HG03571 (cell line): Measurements from ENCODE around the gene ENPEP.
"Not testable (repeated sequence)": the region's sequence is repeated elsewhere in the genome, so short reads cannot be mapped to it uniquely, and the experiment has no call there.

Experiments
- ATAC-seq: cut with Tn5 transposase; IDR thresholded peaks from one replicate; pipeline ENCODE4 v1.9.1; 2021; ENCODE audit not compliant: unreplicated experiment

Gene ENPEP, protein sequence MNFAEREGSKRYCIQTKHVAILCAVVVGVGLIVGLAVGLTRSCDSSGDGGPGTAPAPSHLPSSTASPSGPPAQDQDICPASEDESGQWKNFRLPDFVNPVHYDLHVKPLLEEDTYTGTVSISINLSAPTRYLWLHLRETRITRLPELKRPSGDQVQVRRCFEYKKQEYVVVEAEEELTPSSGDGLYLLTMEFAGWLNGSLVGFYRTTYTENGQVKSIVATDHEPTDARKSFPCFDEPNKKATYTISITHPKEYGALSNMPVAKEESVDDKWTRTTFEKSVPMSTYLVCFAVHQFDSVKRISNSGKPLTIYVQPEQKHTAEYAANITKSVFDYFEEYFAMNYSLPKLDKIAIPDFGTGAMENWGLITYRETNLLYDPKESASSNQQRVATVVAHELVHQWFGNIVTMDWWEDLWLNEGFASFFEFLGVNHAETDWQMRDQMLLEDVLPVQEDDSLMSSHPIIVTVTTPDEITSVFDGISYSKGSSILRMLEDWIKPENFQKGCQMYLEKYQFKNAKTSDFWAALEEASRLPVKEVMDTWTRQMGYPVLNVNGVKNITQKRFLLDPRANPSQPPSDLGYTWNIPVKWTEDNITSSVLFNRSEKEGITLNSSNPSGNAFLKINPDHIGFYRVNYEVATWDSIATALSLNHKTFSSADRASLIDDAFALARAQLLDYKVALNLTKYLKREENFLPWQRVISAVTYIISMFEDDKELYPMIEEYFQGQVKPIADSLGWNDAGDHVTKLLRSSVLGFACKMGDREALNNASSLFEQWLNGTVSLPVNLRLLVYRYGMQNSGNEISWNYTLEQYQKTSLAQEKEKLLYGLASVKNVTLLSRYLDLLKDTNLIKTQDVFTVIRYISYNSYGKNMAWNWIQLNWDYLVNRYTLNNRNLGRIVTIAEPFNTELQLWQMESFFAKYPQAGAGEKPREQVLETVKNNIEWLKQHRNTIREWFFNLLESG

DNA sequence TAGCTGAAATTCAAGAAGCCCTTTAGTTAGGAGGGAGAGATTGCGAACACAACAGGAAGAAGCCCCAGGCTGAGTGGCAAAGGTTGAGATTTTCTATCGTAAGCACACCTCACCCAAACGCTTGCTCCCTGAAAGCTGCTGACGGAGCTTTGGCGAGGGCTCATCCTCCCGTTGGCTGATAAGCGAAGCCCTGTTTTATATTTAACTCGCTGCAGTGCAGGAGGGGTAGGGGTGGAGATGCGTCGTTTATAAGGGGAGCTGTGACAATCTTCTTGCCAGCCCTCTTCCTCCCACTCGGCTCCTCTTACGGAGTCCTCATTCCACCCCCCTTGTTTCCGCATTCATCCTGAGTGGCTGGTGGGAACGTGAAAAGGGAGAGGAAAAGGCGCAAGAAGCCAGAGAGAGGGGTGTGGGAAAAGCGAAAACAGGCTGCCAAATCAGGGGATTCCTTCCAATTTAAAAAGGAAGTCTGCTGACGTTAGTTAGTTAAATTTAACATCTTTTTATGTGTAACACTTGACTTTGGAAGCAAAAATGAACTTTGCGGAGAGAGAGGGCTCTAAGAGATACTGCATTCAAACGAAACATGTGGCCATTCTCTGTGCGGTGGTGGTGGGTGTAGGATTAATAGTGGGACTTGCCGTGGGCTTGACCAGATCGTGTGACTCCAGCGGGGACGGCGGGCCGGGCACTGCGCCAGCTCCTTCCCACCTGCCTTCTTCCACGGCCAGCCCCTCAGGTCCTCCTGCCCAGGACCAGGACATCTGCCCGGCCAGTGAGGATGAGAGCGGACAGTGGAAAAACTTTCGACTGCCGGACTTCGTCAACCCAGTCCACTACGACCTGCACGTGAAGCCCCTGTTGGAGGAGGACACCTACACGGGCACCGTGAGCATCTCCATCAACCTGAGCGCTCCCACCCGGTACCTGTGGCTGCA, at the start of gene ENPEP:
TSS of gene ENPEP (plus strand) at position 275 of the 938 bp plus-strand sequence. CDS start at position 535, 260 bp downstream.
- no peak for ATAC-seq

DNA sequence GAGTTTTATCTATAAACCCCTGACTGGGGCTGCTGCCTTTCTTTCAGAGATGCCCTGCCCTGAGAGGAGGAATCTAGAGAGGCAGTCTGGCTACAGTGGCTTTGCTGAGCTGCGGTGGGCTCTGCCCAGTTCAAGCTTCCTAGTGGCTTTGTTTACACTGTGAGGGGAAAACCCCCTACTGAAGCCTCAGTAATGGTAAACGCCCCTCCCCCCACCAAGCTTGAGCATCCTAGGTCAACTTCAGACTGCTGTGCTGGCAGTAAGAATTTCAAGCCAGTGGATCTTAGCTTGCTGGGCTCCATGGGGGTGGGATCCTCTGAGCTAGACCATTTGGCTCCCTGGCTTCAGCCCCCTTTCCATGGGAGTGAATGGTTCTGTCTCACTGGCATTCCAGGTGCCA, 44.1 kb upstream of the ENPEP start:
- ATAC-seq, result not testable (repeated sequence)

DNA sequence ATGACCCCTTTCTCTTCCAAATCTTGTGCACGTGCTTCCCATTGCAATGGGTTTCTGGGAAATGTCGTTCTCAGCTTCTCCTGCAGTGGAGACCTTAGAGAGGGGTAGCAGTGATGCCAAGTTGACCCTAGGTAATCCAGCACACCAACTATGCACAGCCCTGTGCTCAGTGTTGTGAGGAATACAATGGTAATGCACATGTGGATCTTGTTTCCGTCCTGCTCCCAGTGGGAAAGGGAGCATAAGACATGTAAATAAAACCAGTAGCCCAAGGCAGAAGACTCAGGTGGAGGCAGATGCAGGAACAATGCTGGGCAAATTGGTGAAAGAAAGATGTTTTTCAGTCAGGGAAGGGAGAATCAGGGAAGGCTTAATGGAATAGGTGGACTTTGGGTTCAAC, 38.7 kb upstream of the ENPEP start:
- not testable (repeated sequence) for ATAC-seq

DNA sequence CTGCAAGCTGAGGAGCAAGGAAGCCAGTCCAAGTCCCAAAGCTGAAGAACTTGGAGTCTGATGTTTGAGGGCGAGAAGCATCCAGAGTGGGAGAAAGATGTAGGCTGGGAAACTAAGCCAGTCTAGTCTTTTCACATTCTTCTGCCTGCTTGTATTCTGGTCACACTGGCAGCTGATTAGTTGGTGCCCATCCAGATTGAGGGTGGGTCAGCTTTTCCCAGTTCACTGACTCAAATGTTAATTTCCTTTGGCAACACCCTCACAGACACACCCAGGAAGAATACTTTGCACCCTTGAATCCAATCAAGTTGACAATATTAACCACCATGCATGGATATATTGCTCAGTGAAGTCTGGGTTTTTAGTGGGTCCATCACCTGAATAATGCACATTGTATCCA, 36.7 kb upstream of the ENPEP start:
- ATAC-seq, result not testable (repeated sequence)

DNA sequence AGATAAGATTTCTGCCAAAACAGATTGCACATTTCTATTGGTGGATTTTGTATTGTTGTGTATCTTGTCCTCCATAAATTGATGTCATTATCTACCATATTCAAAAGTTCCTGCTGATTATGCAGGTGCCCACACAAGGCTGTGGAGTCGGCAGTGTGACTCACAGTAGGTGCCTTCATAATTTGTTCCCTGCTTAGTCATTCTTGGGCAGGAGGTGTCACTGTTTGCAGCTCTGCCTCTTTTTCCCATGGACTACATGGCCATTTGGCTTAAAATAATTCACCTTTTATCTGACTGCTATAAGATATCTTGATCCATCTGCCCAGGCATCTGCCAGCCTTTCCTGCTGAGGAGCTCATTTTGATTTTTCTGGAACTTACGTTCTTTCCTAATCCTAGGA, 33.6 kb upstream of the ENPEP start:
- ATAC-seq, result no peak

DNA sequence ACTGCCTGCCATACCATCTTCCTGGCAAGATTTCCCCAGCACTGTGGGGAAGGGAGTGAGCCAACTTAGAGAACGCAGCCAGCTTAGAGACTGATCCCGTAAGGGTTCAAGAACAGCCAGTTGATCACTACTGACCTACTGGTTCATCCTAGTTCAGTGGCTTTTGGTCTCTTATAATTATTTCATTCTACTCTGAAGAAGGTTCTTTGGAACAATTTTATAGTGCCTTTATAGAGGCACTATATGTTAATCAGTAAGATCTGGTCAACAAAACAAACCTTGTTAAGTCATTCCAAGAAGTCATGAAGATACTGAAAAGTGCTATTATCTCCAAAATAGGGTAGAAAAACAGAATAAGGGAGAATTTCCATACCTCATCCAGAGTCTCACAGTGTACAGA, 33.2 kb upstream of the ENPEP start:
- no peak for ATAC-seq

DNA sequence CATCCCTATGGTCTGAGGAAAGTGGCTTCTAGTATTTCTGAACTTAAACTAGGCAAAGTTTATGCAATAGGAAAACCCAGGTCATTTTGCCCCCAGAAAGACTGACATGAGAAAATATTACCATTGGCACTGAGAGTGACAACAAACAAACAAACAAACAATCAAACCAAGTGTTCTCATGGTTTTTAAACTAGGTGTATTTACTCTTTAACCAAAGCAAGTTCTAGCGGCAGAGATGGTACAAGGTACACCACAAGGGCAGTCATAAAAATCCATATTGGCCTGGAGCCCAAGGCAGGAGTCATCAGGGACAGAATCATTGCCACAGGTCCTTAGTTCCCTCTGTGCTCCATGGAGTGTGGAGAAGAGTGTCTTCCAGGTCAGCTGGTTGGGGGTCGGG, 26.0 kb upstream of the ENPEP start:
- no peak for ATAC-seq

DNA sequence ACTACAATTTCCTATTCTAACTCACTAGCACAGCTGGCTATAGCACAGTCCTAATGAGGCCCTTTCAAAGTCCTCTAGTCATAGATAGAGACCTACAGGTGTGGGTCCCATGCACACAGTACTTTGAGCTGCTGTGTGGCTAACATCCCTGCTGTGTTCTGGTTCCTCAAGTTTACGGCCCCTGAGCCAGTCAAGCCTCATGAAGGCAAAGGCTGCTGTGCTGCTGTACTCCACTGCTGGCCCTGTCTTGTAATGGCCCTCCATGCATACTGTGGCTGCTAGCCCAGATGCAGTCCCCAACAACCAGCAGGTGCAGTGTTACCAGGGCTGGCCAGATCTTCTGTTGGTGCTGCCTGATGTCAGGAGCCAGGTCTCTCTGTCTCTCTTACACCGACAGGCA, 23.4 kb upstream of the ENPEP start:
- no peak for ATAC-seq

DNA sequence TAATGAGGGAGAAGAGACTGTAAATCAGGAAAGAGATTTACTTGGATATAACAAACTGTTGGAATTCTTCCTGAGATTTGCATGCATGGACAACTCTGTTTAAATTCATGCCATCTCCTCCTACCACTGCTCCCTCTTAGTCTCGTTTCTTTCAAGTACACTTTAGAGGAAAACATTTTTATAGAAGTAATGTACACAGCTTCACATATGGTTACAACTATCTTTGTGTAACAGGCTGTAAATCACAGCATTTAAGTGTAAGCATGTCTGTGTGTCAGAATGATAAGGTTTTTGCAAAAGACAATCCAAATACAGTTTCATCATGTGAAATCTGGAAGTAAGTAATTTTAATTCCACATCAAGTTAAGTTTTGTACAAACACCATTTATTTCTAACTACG, 21.5 kb upstream of the ENPEP start:
- ATAC-seq, result no peak

DNA sequence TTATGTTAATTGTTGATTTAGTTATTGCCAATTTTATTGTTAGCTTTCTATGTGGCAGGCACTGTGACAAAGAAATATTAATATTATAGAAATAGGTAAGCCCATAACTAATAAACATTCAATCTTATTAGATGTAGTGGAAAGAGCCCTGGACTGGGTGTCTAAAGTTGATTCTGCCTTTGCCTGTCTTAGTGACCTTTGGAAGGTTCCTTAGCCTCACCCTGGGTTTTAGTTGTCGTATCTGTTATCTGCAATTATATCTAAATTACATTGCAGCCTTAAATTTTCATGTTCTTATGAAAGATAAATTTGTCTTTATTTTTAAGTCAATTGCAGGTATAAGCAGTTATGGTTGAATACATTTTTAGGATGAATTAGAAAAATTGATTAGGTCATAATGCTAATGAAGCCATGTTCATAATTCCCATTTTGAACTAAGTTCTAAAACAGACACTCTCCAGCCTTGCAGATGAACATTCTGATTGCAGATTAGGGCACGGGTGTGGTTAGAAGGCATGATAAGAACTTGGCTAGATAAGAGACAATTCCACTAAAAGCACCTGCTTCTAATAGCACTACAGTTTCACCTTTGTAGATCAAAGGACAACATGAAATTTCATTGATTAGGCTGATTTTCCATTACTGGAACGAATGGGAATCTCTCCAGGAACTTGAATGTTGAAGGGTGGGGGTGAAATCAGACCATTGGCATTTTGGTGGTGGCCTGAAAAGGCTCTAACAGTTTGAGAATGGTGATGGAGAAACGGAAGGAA, 17.3 kb upstream of the ENPEP start:
- no peak for ATAC-seq

DNA sequence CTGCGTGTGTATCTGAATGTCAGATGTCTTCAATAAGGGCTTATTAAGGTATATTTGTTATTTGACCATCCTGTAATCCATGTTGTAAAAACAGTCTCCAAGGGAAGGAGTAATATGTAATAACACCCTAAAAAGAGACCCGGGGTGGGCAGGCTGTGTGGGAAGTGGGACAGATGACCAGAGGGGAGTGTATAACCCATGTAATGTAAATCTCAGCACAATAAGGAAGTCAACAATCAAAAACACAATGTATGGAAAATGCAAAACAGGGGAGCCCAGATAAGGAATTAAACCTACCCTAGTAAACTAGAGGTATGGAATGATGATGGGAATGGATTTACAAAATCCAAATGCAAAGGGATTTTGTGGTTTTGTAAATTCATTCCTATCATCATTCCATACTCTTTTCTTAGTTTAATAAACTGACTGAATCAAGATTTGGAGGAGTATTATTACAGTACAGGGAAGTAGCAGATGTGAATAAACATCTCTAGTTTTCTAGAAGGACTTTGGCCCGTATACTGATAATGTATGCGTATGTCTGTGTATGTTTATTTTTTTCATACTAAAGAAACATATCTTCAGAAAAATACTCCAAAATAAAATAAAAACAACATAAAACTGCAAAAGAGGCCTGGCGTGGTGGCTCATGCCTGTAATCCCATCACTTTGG, 15.7 kb upstream of the ENPEP start:
- ATAC-seq, result no peak

DNA sequence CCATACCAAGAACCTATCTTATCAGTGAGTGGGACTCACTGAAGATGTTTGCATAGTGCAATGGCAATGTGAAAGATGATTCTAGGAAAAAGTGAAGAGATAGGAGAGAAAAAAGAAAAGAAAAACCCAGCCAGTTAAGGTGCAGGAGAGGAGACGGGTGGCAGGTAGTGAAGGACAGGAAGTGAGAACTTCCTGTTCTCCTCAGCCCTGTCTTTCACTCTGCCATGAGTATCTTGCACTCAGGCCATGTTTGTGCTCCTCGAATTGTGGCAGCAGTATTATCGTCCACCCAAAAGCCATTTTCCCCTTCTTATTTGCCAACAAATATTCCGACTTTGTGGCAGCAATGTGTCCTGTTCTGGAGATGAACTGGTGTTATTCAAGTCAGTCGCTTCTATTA, 8.6 kb upstream of the ENPEP start:
- no peak for ATAC-seq

DNA sequence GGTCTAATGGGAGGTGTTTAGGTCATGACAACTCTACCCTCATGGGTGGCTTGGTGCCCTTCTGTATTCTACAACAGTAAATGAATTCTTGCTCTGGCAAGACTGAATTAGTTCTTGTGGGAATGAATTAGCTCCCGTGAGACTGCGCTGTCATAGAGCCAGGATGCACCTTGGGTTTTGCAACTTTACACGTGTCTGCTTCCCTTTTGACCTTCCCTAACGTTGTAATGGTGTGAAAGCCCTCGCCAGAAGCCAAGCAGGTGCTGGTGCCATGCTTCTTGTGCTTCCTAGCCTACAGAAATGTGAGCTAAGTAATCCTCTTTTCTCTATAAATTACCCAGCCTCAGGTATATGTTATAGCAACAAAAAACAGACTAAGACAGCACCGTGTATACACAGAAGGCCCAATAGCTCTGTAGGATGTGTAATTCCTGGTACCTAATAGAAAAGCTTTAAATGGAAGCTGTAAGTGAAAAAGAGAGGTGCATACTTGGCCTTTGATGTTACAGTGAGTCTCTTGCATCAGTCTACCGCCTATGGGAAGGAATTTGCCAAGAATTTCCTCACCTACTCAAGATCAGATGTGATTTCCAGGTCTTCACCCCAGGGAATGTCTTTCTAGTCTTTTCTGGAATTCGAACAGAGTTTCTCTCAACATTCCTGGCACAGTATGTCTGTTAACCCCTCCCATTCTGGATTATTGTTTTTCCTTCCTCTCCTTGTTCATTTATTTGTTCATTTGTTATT, 3.2 kb upstream of the ENPEP start:
- no peak for ATAC-seq

DNA sequence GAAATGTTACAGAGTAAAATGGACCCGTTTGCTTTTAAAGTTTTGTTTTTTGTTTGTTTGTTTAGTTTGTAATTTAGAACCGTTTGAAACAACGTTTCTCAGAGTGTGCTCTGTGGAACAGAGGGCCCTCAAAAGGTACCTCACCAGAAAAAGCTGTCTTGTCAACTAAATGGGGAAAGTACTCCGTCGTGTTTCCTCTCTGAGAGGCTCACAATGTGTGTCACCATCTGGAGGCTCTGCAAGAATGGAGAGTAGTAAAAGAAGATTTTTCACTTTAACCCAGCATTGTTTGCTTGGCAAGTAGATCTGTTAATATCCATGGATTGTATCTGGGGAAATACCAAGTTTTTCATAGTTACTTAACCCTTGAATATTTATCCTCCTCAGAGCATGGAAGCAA, 1.5 kb upstream of the ENPEP start:
- ATAC-seq, result no peak

DNA sequence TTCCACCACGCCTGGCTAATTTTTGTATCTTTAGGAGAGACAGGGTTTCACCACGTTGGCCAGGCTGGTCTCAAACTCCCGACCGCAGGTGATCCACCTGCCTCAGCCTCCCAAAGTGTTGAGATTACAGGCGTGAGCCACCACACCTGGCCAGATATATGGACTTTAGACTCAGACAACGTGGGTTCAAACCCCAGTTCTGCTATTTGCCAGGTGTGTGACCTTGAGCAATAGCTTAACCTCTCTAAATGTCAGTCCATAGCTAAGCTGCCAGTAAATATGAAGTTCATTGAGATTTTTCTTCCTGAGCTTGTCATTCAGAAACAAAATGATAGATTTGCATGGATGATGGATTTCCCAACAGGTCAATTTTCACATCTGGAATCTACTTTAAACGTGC, 875 bp upstream of the ENPEP start:
- ATAC-seq, result not testable (repeated sequence)

DNA sequence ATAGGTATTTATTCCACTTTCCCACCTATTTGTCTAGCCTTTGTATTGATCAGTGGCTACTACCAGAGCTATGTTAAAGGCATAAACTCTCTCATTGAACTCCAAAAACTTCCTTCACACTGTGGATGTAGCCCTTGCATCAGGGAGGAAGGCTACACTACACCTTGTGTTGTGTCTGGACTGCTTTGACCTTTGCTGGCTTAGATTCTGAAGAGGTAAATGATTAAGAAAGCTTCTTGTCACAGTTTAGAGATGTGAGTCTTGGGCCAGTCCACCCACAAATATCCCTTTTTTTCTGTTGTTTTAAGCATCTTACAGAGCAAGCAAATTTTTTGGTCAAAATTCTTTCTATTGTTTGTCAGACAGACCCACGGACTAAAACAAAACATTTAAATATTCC, 1.9 kb downstream of the ENPEP start:
- no peak for ATAC-seq

DNA sequence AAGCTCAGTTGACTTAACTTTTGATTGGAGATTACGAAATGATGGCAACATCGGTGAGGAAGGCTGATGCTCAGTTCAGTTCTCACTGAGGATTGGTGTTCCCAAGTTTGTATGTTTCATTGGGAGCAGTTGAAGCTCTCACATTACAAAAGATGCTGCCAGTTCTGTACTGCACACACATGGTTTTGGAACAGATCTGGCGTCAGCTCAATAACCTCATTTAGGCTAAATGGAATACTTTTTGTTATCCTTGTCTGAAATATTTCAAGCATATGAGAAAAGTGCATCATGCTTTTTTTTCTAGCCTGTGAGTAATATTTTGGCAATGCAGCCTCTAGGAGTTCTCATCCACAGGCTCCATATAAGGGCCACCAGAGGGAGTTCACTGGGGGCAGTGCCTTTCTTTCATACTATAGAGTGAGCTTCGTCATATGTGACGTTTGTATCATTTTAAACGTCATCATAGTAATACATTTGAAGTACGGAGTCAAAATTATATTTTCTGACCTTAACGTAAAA, 4.1 kb downstream of the ENPEP start:
- ATAC-seq, result no peak

DNA sequence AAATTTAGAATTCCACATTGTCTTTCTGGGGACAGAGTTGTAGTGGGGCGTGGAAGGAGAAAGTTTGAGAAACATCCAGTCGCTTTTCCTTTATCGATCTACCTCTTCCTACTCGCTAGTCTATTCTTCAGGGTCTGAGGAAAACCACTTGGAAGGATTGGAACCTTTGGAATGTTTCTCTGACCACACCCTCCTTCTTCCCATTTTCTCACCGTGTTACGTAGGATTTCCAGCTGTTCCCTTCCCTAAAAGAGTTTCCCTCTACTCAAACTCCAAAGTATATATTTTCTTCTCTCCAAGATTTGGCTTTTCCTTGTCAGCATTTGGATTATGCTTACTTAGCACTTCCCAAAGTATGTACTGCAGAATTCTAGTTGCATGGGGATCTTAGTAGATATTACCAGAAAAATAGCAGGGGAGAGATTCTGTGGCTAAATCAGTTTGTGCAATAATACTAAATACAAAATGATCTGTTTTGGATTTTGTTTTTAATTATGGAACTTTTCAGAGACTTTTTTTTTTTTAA, 4.9 kb downstream of the ENPEP start:
- ATAC-seq, result no peak
